Measurements from ENCODE around the gene SMYD3. TPM values are rescaled to one million over a fixed set of nuclear protein-coding genes. Genes with fewer than 3 reads are reported as not detected.
A peak's percentile ranks its signal among the peaks of the same experiment; 100 is the strongest.

SMYD3 gene
- total RNA-seq, 4 donors from 2014 or later: 7.6 to 26.3 (median 13.4) TPM

GRCh38 chr1:246511203-246511602 is 4.1 kb upstream of the SMYD3 start:
- ATAC-seq (ENCODE audit: low FRiP score): no peak
- no peak for TF ChIP-seq CTCF (IDR thresholded peaks at IDR 0.05)
- no peak for DNase-seq (ENCODE audit: low spot score)

GRCh38 chr1:246510147-246511030 is 3.3 kb upstream of the SMYD3 start:
- TF ChIP-seq CTCF (IDR thresholded peaks at IDR 0.05): no peak
- ATAC-seq (ENCODE audit: low FRiP score) (no peak), DNase-seq (ENCODE audit: low spot score) (no peak)

GRCh38 chr1:246508897-246509688 is 2.0 kb upstream of the SMYD3 start:
- ATAC-seq (ENCODE audit: low FRiP score) (no peak), DNase-seq (ENCODE audit: low spot score) (no peak)
- TF ChIP-seq CTCF (IDR thresholded peaks at IDR 0.05): no peak

- DNase-seq (ENCODE audit: low spot score) (no peak), ATAC-seq (ENCODE audit: low FRiP score) (no peak)
- no peak for TF ChIP-seq CTCF (IDR thresholded peaks at IDR 0.05)
Measured at GRCh38 chr1:246506367-246506673, 759 bp downstream of the SMYD3 start.

GRCh38 chr1:246503341-246503740 is 3.7 kb downstream of the SMYD3 start:
- TF ChIP-seq CTCF (IDR thresholded peaks at IDR 0.05): no peak
- DNase-seq (ENCODE audit: low spot score): no peak
- no peak for ATAC-seq (ENCODE audit: low FRiP score)

- peak in 1 of 3 donors; percentile 55 for TF ChIP-seq CTCF (IDR thresholded peaks at IDR 0.05)
- no peak for DNase-seq (ENCODE audit: low spot score)
- no peak for ATAC-seq (ENCODE audit: low FRiP score)
Measured at GRCh38 chr1:246497331-246497915, 9.7 kb downstream of the SMYD3 start.

Measured in omental fat pad (tissue), 4 donors.